ENCODE data around the gene EGFL6. TPM values are rescaled to one million over a fixed set of nuclear protein-coding genes. Genes with fewer than 3 reads are reported as not detected.
A peak's percentile ranks its signal among the peaks of the same experiment; 100 is the strongest.

EGFL6 gene
- total and polyA plus RNA-seq, 12 donors: 1.00 TPM; not detected in 11

DNA sequence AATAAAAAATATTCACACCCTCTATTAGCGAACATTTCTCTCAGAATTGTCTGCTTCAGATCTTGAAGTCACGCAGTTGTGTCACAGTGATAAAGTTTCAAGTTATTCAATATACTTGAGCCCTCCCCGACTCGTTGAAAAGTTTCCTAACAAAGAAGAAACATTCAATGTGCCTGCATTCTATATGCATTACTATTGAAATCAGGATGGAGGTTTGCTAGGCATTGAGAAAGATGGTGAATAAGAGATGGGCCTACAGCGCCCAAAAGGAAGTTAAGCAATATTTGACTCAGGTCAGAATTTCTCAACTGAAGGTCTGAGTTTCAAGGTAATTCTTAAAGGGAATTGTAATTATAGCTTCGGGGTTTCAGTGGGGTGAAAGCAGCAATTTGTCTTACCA, 89.7 kb downstream of the EGFL6 start:
- peak overlapping the region in 1 of 5 donors; percentile 47 for H3K27ac ChIP-seq
- 17 to 34% (median 26%) methylated on average over 6 of the region's 6 CpGs for WGBS, 4 donors
- no peaks in the 10 kb centered on the region for H3K27me3 ChIP-seq
- DNase-seq: peak in 1 of 7 donors; percentile 10
- no peak overlapping the region for H3K4me3 ChIP-seq
- H3K4me1 ChIP-seq (replicated peaks in 1 of 2): peaks cover 3 to 11% of the 10 kb centered on the region in 2 donors
- H3K36me3 ChIP-seq (replicated peaks in 1 of 2): no peaks in the 10 kb centered on the region
- no peaks in the 10 kb centered on the region for H3K9me3 ChIP-seq (replicated peaks in 1 of 3)
- TF ChIP-seq, protein P1, sequence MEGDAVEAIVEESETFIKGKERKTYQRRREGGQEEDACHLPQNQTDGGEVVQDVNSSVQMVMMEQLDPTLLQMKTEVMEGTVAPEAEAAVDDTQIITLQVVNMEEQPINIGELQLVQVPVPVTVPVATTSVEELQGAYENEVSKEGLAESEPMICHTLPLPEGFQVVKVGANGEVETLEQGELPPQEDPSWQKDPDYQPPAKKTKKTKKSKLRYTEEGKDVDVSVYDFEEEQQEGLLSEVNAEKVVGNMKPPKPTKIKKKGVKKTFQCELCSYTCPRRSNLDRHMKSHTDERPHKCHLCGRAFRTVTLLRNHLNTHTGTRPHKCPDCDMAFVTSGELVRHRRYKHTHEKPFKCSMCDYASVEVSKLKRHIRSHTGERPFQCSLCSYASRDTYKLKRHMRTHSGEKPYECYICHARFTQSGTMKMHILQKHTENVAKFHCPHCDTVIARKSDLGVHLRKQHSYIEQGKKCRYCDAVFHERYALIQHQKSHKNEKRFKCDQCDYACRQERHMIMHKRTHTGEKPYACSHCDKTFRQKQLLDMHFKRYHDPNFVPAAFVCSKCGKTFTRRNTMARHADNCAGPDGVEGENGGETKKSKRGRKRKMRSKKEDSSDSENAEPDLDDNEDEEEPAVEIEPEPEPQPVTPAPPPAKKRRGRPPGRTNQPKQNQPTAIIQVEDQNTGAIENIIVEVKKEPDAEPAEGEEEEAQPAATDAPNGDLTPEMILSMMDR (IDR thresholded peaks at IDR 0.05): no peak
- no peak for TF ChIP-seq POLR2A (IDR thresholded peaks at IDR 0.05)
- intact Hi-C loops (cut with DNase I): loop anchor here in 1 of 2 donors (5.0 kb wide), 1 partner anchor 88 kb away; no protein-coding TSS in a partner anchor

DNA sequence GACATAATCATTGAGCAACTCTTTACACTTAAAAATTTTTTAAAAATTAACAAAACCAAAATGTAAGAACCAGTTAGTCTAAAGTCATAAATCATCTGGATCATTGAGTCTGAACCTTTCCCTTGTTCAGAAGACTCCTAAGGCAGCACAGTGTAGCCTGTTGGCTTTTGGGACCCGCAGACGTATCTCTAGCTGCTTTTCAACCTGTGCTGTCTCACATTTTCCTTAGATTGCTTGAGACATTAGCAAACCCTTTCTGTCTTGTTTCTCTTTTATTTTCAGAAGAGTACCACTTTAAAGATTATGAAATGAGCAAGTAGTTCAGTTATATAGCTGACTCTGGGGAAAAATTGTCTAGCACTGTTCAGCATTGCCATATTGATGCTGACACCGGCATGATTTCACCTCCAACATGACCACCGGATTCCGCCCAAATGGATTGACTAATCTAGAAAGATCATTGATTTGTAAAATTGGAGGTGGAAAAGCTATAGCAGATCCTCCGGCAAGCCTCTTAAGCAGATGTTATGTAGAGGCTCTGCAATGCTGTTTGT, 92.4 kb downstream of the EGFL6 start:
- intact Hi-C loops (cut with DNase I): no loop called here
- Histone ChIP-seq H3K27ac (peak overlapping the region in 1 of 5 donors; percentile 44), H3K4me1 (replicated peaks in 1 of 2) (peaks cover 0 to 14% of the 10 kb centered on the region in 2 donors), H3K27me3 (no peaks in the 10 kb centered on the region), H3K4me3 (no peak overlapping the region), H3K9me3 (replicated peaks in 1 of 3) (no peaks in the 10 kb centered on the region), H3K36me3 (replicated peaks in 1 of 2) (no peaks in the 10 kb centered on the region)
- WGBS, 4 donors: 67 to 80% (median 76%) methylated on average over 6 of the region's 6 CpGs
- DNase-seq: no peak
- TF ChIP-seq, protein P1 (IDR thresholded peaks at IDR 0.05): no peak
- no peak for TF ChIP-seq POLR2A (IDR thresholded peaks at IDR 0.05)

DNA sequence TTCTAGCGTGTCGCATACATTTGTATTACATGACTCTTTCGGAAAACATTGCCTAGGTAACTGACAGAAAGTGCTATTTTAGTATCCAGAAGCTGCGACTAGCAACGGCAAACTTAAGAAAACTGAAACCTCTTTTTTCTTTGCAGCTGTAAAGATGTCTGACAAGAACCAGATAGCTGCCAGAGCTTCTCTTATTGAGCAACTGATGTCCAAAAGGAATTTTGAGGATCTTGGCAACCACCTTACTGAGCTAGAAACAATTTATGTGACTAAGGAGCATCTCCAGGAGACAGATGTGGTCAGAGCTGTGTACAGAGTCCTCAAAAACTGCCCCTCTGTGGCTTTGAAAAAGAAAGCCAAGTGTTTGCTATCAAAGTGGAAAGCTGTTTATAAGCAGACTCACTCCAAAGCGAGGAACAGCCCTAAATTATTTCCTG, 93.0 kb downstream of the EGFL6 start:
- no peak for DNase-seq
- Histone ChIP-seq H3K27ac (peak overlapping the region in 1 of 5 donors; percentile 8), H3K4me3 (no peak overlapping the region), H3K9me3 (replicated peaks in 1 of 3) (no peaks in the 10 kb centered on the region), H3K27me3 (no peaks in the 10 kb centered on the region), H3K4me1 (replicated peaks in 1 of 2) (peaks cover 0 to 16% of the 10 kb centered on the region in 2 donors), H3K36me3 (replicated peaks in 1 of 2) (no peaks in the 10 kb centered on the region)
- intact Hi-C loops (cut with DNase I): no loop called here
- WGBS, 4 donors: 63 to 77% (median 69%) methylated on average over 6 of the region's 6 CpGs
- no peak for TF ChIP-seq POLR2A (IDR thresholded peaks at IDR 0.05)
- TF ChIP-seq, protein P1 (IDR thresholded peaks at IDR 0.05): no peak

GRCh38 chrX:13664020-13664419, 94.6 kb downstream of the EGFL6 start:
- Histone ChIP-seq H3K27me3 (no peaks in the 10 kb centered on the region), H3K36me3 (replicated peaks in 1 of 2) (no peaks in the 10 kb centered on the region), H3K4me3 (no peak overlapping the region), H3K4me1 (replicated peaks in 1 of 2) (peaks cover 0 to 16% of the 10 kb centered on the region in 2 donors), H3K27ac (peak overlapping the region in 1 of 5 donors; percentile 20), H3K9me3 (replicated peaks in 1 of 3) (no peaks in the 10 kb centered on the region)
- 33 to 75% (median 63%) methylated on average over 3 of the region's 3 CpGs for WGBS, 4 donors
- intact Hi-C loops (cut with DNase I): no loop called here
- TF ChIP-seq, protein P1 (IDR thresholded peaks at IDR 0.05): no peak
- no peak for TF ChIP-seq POLR2A (IDR thresholded peaks at IDR 0.05)
- no peak for DNase-seq
